ENCODE results near the gene TTC21B. TPM values are rescaled to one million over a fixed set of nuclear protein-coding genes. Genes with fewer than 3 reads are reported as not detected.

Gene TTC21B
- total and polyA plus RNA-seq, 9 of the 15 experiments (the other 6 are each of a cell fraction or from before 2014, with no cell fraction given): 5.2 to 34.9 (median 18.5) TPM

GRCh38 chr2:165899311-165899710 lies 54.3 kb downstream of the TTC21B start:
- Histone ChIP-seq H3K9ac (ENCODE audit: insufficient read depth in 1 of 2, low read depth in 2 of 2, low read length in 2 of 2) (no peak overlapping the region), H3K9me1 (ENCODE audit: control insufficient read depth, insufficient read depth, low read length) (no peaks in the 10 kb centered on the region), H4K20me1 (replicated peaks; ENCODE audit: control insufficient read depth, insufficient read depth, low read length) (no peaks in the 10 kb centered on the region), H3K4me3 (no peak overlapping the region), H3K4me2 (ENCODE audit: insufficient read depth, low read length) (no peak overlapping the region), H3K9me3 (replicated peaks; ENCODE audit: control insufficient read depth, insufficient read depth, low read depth, low read length) (no peaks in the 10 kb centered on the region), H2AFZ (ENCODE audit: low read depth, low read length) (no peak overlapping the region), H3K79me2 (ENCODE audit: control insufficient read depth, insufficient read depth, low read length) (no peaks in the 10 kb centered on the region), H3K27me3 (ENCODE audit: control insufficient read depth in 2 of 2, insufficient read depth in 2 of 2, low read length in 2 of 2) (no peaks in the 10 kb centered on the region), H3K36me3 (ENCODE audit: control insufficient read depth, insufficient read depth, low read length) (peaks cover 75% of the 10 kb centered on the region), H3K4me1 (replicated peaks in 1 of 2; ENCODE audit: control insufficient read depth in 2 of 2, insufficient read depth in 2 of 2, low read length in 2 of 2) (no peaks in the 10 kb centered on the region), H3K27ac (ENCODE audit: extremely low read depth, low read depth, low read length) (no peak overlapping the region)
- ChIA-PET CTCF (ENCODE audit: low intra/inter-chr PET ratio) (no interaction called here), POLR2A (no interaction called here)
- DNase-seq (ENCODE audit: extremely low read depth in 1 of 4, low spot score in 3 of 4) (no peak), FAIRE-seq (no peak), ATAC-seq (no peak)
- no peak for TF ChIP-seq ZMIZ1 (IDR thresholded peaks at IDR 0.05; ENCODE audit: low read depth in 2 of 2, low read length in 2 of 2)
- TF ChIP-seq TAL1 (IDR thresholded peaks at IDR 0.05): no peak
- in situ Hi-C loops (cut with MboI) (no loop called here), intact Hi-C loops (cut with micrococcal nuclease) (no loop called here)
- 88% methylated on average over 2 of the region's 2 CpGs for WGBS (ENCODE audit: insufficient coverage, low coverage, missing lambda C conversion rate)
- no TSS peak for BruUV-seq (replicated peaks)

- CTCF ChIA-PET (ENCODE audit: low intra/inter-chr PET ratio): no interaction called here
- in situ Hi-C loops (cut with MboI): no loop called here
- H3K36me3 ChIP-seq (ENCODE audit: control insufficient read depth, insufficient read depth, low read length): peaks cover 79% of the 10 kb centered on the region
- TF ChIP-seq RBM39 (optimal IDR thresholded peaks at IDR 0.05; ENCODE audit: low read depth, low read length) (no peak), NFIX (CRISPR knock-in tag; IDR thresholded peaks at IDR 0.05; ENCODE audit: low read depth) (no peak), THAP7 (CRISPR knock-in tag; IDR thresholded peaks at IDR 0.05) (no peak), U2AF2 (optimal IDR thresholded peaks at IDR 0.05; ENCODE audit: low read depth, low read length) (no peak), POLR2B (IDR thresholded peaks at IDR 0.05; ENCODE audit: low read depth, partially characterized antibody) (no peak), RNF2 (IDR thresholded peaks at IDR 0.05) (no peak), PKNOX1 (IDR thresholded peaks at IDR 0.05) (no peak), FOXA1 (IDR thresholded peaks at IDR 0.05; ENCODE audit: borderline replicate concordance) (no peak), ZNF644 (tag; IDR thresholded peaks at IDR 0.05; ENCODE audit: low read depth) (no peak), MEF2A (IDR thresholded peaks at IDR 0.05; ENCODE audit: control insufficient read depth, low read depth, low read length) (no peak)
These were observed 55.2 kb downstream of the TTC21B start for GRCh38 chr2:165898381-165898780.

More at GRCh38 chr2:165898381-165898780, 55.2 kb downstream of the TTC21B start:
- H3K9me1 ChIP-seq (ENCODE audit: control insufficient read depth, insufficient read depth, low read length): no peaks in the 10 kb centered on the region
- intact Hi-C loops (cut with micrococcal nuclease): no loop called here
- 91% methylated on average over 4 of the region's 4 CpGs for WGBS (ENCODE audit: insufficient coverage, low coverage, missing lambda C conversion rate)
- H2AFZ ChIP-seq (ENCODE audit: low read depth, low read length): no peak overlapping the region
- no TSS peak for BruUV-seq (replicated peaks)
- no peaks in the 10 kb centered on the region for H3K27me3 ChIP-seq (ENCODE audit: control insufficient read depth in 2 of 2, insufficient read depth in 2 of 2, low read length in 2 of 2)
- H3K4me3 ChIP-seq: no peak overlapping the region
- no peak overlapping the region for H3K27ac ChIP-seq (ENCODE audit: extremely low read depth, low read depth, low read length)
- POLR2A ChIA-PET: no interaction called here
- no peak for ATAC-seq
- H3K4me2 ChIP-seq (ENCODE audit: insufficient read depth, low read length): no peak overlapping the region
- no peaks in the 10 kb centered on the region for H3K4me1 ChIP-seq (replicated peaks in 1 of 2; ENCODE audit: control insufficient read depth in 2 of 2, insufficient read depth in 2 of 2, low read length in 2 of 2)
- H3K9me3 ChIP-seq (replicated peaks; ENCODE audit: control insufficient read depth, insufficient read depth, low read depth, low read length): no peaks in the 10 kb centered on the region
- H4K20me1 ChIP-seq (replicated peaks; ENCODE audit: control insufficient read depth, insufficient read depth, low read length): no peaks in the 10 kb centered on the region
- H3K9ac ChIP-seq (ENCODE audit: insufficient read depth in 1 of 2, low read depth in 2 of 2, low read length in 2 of 2): no peak overlapping the region
- FAIRE-seq: no peak
- DNase-seq (ENCODE audit: extremely low read depth in 1 of 4, low spot score in 3 of 4): no peak
- H3K79me2 ChIP-seq (ENCODE audit: control insufficient read depth, insufficient read depth, low read length): no peaks in the 10 kb centered on the region

Data from K562 (cell line).